ENCODE results near the gene KDM2A.

DNA sequence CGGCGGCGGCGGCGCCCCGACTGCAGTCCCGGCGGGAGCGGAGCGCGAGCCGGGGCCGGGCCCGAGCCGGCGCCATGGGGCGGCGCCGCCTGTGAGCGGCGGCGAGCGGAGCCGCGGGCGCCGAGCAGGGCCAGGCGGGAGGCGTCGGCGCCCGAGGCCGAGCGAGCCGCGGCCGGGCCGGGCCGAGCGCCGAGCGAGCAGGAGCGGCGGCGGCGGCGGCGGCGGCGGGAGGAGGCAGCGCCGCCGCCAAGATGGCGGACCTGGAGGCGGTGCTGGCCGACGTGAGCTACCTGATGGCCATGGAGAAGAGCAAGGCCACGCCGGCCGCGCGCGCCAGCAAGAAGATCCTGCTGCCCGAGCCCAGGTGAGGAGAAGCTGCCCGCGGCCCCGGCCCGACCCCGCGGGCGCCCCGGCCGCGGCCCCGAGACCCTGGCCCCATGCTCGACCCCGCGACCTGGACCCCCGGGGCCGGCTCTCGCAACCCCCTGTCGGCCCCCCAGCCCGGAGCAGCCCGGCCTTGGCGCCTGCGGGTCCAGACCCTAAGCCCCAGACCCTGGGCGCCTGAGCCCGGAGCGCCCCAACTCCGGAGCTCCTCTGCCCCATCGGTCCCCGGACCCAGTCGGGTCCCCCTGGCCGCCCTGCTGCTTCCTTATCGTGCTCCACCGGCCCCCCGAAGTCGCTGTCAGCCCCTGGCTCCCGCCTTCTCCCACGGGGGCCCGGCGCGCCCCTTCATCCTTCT lies 147.6 kb downstream of the KDM2A start, which contains the start of gene GRK2:
- no peak for TF ChIP-seq GATA3 (IDR thresholded peaks at IDR 0.05; ENCODE audit: low read depth, low read length)
- TF ChIP-seq GATA2 (IDR thresholded peaks at IDR 0.05; ENCODE audit: low read depth, low read length) = no peak
